ENCODE results near the gene CATSPER4.
A peak's percentile ranks its signal among the peaks of the same experiment; 100 is the strongest.

The CATSPER4 gene

DNA sequence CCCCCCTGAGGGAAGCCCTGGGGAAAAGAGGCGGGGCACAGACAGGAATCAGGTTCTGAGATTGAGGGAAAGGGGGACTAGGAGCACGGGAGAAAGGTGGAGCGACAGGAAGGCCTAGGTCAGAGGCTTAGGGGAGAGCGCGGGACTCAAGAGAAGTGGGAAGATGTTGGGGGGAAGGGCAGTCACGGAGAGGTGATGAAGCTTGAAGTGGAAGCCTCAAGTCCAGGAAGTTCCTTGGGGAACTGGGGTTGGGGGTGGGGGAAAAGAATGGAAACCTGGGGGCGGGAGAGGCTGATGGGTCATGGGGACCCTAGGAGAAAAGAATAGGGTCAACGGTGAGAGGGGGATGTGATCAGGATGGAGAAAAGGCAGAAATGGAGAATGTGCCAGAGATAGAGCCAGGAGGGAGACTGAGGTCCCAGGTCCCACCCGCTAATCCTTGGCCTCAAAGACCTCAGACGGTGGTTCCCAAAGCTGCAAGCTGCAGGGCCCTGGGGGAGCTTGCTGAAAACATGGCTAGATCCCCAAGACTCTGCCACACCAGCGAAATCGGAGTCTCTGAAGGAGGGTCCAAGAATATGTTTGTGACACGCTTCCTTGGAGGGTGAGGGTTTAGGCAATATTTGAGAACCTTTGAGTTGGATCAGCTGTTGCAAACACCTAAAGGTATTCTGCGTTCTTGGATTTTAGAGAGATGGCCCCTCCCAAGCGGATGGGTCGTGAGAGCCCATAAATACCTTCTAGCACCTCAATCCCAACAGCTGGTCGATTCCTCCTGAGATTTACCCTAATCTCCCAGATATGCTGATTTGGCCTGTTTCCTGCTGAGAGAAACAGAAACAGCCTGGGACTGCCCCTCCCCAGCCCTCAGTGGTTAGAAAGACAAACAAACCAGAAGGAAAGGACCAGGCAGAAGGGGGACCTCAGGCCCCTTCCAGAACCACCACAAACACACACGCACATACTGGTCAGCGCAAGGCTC is 25.2 kb upstream of the CATSPER4 start:
- DNase-seq: no peak

DNA sequence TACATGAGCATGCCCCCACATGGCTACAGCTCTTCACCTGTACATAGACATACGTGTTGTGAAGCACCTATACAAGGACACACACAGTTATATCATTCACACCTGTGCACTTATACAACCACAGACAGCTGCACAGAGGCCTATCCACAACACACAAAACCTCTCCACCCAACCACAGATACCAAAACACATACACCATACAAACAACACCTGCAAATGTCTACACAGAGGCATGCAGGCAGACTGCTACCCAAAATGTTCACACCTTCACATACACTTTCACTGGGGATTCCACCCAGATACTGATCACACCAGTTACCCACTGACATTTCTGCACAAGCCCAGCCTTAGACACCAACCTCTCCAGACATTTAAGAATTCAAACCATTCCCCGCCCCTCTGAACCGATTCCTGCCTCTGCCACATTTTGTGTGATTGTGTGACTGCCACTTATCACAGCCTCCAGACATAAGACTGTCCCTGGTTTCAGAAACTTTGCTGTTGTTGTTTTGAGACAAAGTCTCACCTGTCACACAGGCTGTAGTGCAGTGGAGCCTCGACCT is 23.6 kb upstream of the CATSPER4 start:
- DNase-seq: no peak

DNA sequence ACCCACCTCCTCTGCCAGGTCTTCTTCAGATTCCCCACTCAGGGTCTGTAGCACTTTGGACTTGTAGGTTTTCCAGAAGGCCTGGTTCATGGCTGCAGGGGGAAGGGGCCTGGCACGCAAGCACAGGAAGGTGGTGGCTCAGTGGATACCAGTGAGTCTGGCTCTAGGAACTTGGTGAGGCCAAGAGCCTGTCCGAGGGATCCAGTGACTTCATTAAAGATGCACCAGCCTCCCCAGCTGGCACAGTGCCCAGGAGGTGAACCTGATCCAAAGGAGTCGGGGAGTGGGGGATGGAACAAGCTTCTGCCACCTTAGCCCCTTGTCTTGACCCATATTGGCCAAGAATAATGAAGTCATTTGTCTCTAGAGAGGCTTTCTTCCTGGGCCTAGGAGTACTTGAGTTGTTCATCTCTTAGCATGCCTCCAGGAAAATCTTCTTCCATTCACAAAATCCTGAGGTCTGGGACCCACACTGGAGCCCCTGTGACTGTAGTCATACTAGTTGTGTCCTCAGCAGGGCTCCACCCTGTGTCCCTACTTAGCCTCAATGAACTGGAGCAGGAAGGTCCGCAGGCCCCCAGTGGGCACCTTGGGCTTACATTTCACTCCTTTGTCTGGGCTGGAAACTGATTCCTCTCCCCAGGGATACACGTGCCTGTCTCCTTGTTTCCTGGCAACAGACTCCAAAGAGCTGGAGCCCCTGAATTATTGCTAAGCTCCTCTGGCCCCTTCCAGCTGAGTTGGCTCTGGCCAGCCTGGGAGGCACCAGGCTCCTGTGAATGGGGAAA is 21.8 kb upstream of the CATSPER4 start, which contains the start of gene C1orf232:
TSS of gene C1orf232 (minus strand) at position 554 of the 788 bp plus-strand sequence. CDS start at position 90, 464 bp downstream.
- DNase-seq: no peak

DNA sequence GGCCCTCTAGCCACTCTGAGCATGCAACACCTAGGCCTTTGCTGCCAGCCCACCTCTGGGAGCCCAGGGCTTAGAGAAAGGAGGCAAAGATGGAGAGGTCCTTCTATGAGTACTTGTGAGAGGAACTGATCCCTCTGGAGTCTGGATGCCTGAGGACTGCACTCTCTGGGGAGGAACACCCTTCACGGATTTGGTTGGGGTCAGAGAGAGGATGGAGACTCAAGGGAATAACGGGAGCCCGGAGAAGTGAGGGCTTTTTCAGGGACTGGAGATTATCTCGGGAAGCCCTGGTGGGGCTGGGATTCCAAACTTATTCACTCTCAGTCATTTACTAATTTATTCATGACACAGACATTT is 21.2 kb upstream of the CATSPER4 start:
- DNase-seq: no peak

DNA sequence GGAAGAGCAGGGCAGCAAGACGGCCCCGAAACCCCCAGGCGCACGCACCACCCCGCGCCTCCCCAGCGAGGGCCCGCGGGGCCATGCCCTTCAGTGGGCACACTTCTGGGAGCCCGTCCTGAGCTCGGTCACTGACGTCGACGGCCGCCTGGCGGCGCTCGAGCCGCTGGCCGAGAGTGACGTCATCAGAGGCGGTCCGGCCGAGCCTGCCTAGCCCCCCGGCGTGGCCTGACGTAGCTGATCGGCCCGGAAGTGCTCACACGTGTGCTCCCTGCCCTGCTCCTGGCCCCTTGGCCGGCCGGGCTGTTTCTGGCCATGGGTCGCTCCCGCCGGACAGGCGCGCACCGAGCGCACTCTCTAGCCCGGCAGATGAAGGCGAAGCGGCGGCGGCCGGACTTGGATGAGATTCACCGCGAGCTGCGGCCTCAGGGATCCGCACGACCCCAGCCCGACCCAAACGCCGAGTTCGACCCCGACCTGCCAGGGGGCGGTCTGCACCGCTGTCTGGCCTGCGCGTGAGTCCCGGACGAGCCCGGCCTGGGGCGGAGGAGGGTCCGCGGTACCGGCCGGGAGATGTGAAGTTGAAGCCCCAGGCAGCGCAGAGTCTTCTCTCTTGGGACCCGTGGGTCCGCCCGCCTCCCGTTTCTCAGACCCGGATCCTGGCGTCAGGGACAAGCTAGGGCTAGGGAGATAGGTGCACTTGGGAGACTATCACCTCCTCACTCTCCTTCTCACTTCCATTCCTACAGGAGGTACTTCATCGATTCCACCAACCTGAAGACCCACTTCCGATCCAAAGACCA is 20.5 kb upstream of the CATSPER4 start, which contains the start of gene ZNF593:
TSS of gene ZNF593 (plus strand) at position 240 of the 803 bp plus-strand sequence. CDS start at position 316, 76 bp downstream.
- DNase-seq: peak; percentile 95

DNA sequence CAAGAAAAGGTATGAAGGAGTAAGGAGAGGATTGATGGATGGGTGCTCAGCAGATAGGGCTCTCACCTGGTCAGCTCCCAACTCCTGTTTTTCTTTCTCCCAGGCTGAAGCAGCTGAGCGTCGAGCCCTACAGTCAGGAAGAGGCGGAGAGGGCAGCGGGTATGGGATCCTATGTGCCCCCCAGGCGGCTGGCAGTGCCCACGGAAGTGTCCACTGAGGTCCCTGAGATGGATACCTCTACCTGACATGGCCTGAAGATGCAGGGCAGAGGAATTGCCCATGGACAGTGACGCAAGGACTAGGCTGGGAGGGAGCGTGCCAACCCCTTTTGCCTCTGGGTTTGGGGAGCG is 20.0 kb upstream of the CATSPER4 start:
- no peak for DNase-seq

DNA sequence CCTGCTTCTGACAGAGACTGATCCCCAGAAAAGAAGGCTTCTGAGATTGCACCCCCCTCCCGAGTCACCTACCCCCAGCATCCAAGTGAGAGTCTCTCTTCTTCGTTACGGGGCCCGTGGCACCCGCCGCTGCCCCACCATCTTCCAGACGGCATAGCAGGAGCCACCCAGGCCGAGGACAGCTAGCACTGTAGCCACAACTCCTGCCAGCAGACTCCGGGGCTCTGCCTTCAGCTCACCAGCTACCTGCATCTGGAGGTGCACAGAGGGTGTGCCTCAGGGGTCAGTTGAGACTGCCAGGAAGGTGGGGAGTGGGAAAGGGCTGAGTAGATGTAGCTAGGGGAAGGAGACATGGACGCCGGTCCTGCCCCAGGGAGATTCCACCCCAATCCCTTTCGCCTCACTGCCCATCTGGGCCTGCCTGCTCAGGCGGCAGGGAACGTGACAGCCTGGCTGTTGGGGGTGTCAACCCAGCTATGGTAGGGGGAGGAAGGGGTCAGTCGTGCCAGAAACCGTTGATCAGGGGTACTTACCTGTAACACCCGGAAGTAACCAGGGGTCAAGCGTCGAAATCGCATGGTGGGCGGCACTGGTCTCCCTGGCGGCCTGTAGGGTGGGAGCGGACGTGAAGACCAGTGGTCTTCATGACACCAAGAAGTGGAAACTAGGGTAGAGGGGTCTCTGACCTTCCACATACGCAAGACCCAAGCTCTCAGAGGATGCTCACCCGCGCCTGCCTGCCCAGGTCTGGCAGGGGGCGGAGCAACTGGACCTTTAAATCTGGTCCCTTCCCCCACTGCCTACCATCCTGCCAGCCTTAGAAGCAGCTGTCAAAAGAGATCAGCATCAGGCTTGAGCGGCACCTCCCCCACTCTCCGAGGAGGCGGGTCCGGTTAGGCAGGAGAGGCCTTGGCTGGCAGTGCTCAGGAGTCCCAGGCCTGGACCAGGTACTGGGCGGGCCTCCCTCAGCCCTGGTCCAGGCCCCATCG is 19.0 kb upstream of the CATSPER4 start, which contains the start of gene ZNF593OS:
TSS of gene ZNF593OS (minus strand) at position 749 of the 989 bp plus-strand sequence. CDS start at position 578, 171 bp downstream.
- no peak for DNase-seq

DNA sequence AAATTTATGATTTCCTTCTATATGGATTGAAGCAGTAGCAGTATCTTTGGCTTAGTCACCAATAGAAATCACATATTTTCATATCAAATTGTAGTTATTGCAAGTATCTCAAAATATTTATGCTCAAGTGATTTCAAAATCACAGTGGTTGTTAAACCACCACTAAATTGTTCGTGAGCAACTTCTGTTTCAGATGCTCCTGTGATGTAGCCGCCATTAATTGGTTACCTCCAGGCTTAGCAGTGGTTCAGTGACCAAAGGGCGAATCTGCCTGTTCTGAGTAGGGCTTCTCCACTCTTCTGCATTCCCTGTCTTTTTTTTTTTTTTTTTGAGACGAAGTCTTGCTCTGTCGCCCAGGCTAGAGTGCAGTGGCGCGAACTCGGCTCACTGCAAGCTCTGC is 15.1 kb upstream of the CATSPER4 start:
- DNase-seq: no peak

DNA sequence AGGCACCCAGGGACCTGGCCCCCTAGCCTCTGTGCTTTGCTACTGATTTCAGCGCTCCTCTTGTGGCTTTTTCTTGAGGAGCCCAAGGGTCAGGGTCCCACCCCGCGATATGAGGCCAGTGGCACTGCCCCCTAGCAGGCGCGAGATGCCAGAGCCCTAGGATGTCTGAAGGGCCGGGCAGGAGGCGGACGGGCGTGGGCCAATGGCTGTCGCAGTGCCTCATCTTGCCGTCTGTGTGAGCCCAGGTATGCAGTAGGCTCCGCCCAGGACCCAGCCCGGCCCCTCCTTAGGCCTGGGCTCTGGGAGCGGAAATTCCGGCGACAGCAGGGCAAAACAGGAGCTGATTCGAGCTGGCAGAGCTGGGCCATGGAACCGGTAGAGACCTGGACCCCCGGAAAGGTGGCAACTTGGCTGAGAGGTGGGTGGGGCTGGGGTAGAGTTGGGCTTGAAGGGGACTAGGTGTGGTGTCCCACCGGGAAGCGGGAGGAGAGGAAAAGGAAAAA is 13.2 kb upstream of the CATSPER4 start, which contains the start of gene CNKSR1:
TSS of gene CNKSR1 (plus strand) at position 310 of the 503 bp plus-strand sequence. CDS start at position 367, 57 bp downstream.
- no peak for DNase-seq

DNA sequence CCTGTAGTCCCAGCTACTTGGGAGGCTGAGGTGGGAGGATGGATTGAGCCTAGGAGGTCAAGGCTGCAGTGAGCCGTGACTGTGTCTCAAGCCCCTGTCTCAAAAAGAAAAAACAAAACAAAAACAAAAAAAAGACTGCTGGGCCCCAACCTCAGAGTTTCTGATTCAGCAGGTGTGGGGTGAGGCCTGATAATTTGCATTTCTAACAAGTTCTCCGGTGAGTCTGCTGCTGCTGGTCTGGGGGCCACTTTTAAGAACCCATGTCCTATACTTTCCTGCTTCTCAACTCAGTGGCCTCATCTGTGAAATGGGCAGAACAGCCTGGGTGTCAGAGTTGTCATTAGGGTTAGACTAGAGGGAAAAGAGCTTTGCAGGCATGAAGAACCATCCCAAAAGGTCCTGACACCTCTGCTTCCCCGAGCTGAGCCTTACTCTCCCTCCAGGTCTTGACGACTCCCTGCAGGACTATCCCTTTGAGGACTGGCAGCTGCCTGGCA is 10.3 kb upstream of the CATSPER4 start:
- no peak for DNase-seq

DNA sequence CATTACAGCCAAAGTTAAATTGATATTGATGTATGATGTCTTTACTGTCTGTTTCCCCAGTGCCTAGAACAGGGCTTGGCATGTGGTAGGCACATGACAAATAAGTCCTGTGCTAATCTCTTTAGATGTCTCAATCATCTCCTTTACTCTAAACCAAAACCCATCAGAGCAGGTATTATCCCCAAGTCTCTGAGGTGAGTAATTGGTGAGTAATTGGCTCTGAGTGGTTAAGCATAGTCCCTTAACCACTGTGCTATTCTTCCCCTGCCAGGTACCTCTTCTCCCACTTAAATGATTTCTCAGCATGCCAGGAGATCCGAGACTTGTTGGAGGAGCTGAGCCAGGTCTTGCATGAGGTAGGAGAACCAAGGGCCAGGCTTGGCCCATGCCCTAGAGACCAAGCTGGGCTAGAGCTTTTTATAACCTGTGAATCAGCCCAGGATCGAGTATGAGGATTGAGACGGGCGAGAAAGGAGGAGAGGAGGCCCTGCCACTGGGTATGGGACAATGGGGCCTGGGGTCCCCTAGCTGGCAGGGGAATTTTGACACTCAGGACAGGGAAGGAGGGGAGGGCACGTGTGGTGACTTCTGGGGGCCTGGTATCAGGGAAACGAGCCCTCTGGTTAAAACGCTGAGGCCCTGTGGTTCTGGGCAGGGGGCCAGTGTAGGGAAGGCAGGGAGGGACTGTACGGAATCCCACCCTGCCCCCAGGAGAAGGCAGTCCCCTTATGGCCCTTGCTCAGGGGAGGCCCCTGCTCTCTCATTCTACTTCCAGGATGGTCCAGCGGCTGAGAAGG is 8.6 kb upstream of the CATSPER4 start:
- no peak for DNase-seq

DNA sequence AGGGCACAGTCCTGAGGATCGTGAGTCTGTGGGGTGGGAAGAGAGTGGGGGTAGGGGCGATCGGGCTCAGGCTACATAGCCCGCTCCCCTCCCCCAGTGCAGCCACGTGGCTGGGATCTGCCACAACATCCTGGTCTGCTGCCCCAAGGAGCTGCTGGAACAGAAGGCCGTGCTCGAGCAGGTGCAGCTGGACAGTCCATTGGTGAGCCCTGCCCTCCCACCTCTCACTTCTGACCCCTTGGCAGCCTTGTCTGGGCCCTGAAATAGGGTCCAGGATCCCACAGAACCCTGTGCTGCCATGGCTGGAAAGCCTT is 8.1 kb upstream of the CATSPER4 start:
- no peak for DNase-seq

DNA sequence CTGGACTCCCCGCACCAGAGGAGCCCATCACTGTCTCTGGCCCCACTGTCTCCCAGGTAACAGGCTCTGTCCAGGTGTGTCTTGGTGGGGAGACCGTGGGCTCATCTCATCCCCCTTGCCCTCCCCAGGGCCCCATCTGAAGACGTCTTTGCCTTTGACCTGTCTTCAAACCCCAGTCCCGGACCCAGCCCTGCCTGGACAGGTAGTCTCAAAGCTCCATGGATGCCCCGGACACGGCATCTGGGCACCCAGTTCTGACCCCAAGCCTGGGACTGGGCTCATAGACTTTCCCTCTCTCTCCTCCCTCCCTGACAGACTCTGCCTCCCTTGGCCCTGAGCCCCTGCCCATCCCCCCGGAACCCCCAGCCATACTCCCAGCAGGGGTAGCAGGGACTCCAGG is 6.3 kb upstream of the CATSPER4 start:
- DNase-seq: no peak

DNA sequence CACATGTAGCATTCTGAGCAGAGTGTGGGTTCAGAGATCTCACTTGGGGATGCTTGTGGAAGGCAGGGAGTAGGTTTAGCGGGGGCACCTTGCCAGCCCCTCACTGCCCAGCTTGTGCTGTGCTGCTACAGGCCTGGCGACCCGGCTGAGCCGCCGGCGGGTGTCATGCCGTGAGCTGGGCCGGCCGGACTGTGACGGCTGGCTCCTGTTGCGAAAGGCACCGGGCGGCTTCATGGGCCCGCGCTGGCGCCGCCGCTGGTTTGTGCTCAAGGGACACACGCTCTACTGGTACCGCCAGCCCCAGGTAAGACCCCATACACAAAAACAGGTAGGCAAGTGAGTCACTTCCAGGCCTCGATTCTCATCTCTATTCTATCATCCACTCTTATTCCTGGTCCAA is 5.5 kb upstream of the CATSPER4 start:
- DNase-seq: no peak

DNA sequence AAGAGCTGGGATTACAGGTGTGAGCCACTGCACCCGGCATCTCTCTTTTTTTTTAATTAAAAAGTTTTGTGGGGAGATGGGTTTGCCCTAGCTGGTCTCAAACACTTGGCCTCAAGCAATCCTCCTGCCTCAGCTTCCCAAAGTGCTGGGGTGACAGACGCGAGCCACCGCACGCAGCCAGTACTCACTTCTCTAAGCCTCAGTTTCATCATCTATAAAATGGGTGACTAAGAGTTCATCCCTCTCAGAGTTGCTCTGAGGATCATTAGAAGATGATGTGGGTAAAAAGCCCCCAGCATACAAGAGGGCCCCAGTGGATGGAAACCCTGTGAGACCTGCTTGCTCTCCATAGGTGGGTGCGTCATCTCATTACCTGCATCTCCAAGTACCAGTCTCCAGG is 2.5 kb upstream of the CATSPER4 start:
- no peak for DNase-seq

DNA sequence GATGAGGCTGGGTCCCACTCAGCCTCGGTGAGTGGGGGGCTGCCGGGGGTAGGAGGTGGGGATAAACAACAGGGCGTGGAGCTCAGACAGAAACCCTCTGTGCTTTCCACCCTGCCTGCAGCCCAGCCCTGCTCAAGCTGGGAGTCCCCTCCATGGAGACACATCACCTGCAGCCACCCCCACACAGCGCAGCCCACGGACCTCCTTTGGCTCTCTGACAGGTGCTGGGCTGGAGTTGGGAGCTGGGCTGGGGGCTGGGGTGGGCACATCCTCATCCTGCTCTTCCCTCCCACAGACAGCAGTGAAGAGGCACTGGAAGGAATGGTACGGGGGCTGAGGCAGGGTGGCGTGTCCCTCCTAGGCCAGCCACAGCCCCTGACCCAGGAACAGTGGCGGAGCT is 1.9 kb upstream of the CATSPER4 start:
- no peak for DNase-seq

DNA sequence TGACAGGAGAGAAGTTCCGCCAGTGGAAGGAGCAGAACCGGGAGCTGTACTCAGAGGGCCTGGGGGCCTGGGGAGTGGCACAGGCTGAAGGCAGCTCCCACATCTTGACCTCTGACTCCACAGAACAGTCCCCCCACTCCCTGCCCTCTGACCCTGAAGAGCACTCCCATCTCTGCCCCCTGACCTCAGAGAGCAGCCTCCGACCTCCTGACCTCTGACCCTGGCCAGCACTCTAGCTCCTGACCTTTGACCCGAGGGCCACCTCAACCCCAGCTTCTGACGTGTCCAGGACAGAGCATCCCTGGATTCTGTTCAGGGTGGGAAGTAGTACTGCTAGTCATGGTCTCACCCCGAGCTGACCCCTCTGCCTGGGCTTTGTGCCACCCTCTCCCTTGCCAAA is 1.1 kb upstream of the CATSPER4 start:
- no peak for DNase-seq

DNA sequence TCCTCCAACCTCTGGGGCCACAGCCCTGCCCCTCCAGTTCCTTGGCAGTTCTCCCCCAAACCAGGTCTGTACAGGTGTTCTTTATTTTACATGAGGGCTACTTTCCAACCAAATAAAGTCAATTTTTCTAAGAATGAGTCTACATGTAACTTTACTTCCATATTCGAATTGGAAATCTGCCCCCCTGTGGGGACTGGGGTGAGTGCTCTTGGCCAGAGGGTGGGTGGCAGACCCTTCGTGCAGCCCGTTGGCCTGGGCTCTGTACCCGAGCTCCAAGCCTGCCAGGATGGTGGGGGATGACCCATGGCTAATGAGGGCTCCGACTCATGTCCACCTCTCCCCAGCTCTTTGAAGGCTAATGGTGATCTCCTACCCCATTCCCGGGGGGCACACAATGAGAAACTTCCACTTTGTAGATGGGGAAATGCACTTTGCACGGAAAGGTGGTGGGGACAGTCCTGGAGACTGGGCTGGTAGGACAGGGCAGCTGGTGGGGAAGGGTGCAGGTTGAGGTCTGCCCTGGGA is 589 bp upstream of the CATSPER4 start:
- no peak for DNase-seq

DNA sequence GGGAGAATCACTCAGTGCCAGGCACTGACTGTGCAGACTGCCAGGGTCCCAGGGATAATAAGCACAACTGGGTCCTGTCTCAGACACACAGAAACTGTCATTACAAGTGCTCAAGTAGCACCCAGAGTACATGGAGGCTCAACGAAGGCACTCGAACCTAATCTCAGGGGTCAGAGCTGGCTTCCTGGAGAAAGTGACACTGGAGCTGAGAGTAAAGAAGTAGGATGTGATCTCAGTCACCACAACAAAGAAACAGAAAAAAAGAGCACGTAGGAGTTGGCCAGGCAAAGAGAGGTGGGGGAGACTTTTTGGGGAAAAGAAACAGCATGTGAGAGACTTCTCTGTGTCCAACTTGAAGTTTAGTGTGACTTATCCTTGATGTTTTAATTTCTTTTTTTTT is 1.3 kb downstream of the CATSPER4 start:
- DNase-seq: no peak

DNA sequence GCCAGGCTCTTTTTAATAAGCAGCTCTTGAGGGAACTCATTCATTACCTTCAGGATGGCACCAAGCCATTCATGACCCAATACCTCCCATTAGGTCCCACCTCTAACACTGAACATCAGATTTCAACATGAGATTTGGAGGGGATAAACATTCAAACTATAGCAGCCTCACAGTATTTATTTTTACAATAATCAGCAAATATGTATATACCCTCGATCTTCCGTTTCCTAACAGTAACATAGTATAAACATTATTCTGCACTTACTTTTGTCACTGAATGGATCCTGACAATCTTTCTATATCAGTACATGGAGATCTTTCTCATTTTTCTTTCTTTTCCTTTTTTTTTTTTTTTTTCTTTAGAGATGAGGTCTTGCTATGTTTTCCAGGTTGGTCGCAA is 5.4 kb downstream of the CATSPER4 start:
- no peak for DNase-seq
